GM18502 (cell line): ENCODE measurements around the gene ADARB1.
"Not testable (repeated sequence)": the region's sequence is repeated elsewhere in the genome, so short reads cannot be mapped to it uniquely, and the experiment has no call there.

Source experiments
- ATAC-seq: cut with Tn5 transposase; IDR thresholded peaks from one replicate; pipeline ENCODE4 v1.9.1; 2021; ENCODE audit warnings: mild to moderate bottlenecking; ENCODE audit not compliant: unreplicated experiment, poor library complexity

Gene ADARB1

GRCh38 chr21:45074048-45074817 lies at the start of gene ADARB1:
TSS of gene ADARB1 (plus strand) at chr21:45074580. CDS start at chr21:45171657, 97,077 bp downstream.
- peak; percentile 69 for ATAC-seq

GRCh38 chr21:45026066-45026745 lies 48.2 kb upstream of the ADARB1 start:
- ATAC-seq, result no peak

GRCh38 chr21:45026826-45027225 lies 47.6 kb upstream of the ADARB1 start:
- no peak for ATAC-seq

- ATAC-seq, result no peak
These were observed 46.9 kb upstream of the ADARB1 start for GRCh38 chr21:45027241-45028196.

GRCh38 chr21:45028645-45029044 lies 45.7 kb upstream of the ADARB1 start:
- ATAC-seq, result not testable (repeated sequence)

GRCh38 chr21:45029298-45029947 lies 45.0 kb upstream of the ADARB1 start:
- ATAC-seq, result no peak

GRCh38 chr21:45029948-45030681 lies 44.3 kb upstream of the ADARB1 start:
- no peak for ATAC-seq

GRCh38 chr21:45030682-45031570 lies 43.5 kb upstream of the ADARB1 start:
- no peak for ATAC-seq

- no peak for ATAC-seq
These were observed 42.7 kb upstream of the ADARB1 start for GRCh38 chr21:45031571-45032191.

- no peak for ATAC-seq
These were observed 42.0 kb upstream of the ADARB1 start for GRCh38 chr21:45032332-45032731.

GRCh38 chr21:45032977-45033710 lies 41.2 kb upstream of the ADARB1 start:
- ATAC-seq, result no peak

GRCh38 chr21:45033791-45034555 lies 40.4 kb upstream of the ADARB1 start:
- no peak for ATAC-seq

- no peak for ATAC-seq
These were observed 39.6 kb upstream of the ADARB1 start for GRCh38 chr21:45034556-45035476.

- no peak for ATAC-seq
These were observed 38.9 kb upstream of the ADARB1 start for GRCh38 chr21:45035477-45035848.

GRCh38 chr21:45036630-45037029 lies 37.8 kb upstream of the ADARB1 start:
- no peak for ATAC-seq

- no peak for ATAC-seq
These were observed 36.4 kb upstream of the ADARB1 start for GRCh38 chr21:45037986-45038385.
